ENCODE data around the gene NIF3L1.

DNA sequence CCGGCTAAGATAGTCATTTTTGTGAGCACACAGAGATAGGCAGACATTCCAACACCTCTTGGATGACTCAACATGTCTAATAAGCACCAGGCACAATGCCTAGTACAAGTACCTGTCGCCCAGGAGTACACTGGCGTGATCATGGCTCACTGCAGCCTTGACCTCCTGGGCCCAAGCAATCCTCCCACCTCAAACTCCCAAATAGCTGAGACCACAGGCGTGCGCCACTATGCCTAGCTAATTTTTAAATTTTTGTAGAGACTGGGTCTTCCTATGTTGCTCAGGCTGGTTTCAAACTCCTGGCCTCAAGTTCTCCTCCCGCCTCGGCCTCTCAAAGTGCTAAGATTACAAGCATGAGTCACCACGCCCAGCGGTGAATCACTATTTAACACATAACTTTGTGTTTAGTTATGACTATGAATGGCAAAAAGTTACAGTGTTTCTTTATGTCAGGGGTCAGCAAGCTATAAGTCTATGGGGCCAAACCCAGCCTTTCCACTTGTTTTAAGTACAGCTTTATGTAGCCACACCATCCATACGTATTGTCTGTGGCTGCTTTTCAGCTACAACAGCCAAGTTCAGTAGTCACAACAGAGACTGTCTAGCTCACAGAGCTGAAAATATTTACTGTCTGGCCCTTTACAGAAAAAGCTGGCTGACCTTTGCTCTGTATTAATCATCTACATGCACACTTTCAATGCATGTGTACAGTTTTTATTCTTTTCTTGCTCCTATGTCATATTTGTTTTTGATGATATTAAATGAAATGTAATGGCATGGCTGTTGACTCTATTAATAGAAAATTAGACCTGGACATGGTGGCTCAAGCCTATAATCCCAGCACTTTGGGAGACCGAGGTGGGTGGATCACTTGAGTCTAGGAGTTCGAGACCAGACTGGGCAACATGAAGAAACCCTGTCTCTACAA is 55.6 kb downstream of the NIF3L1 start:
- no peak for TF ChIP-seq EZH2phosphoT487 (IDR thresholded peaks at IDR 0.05; ENCODE audit: low read length)
- TF ChIP-seq, protein P1, sequence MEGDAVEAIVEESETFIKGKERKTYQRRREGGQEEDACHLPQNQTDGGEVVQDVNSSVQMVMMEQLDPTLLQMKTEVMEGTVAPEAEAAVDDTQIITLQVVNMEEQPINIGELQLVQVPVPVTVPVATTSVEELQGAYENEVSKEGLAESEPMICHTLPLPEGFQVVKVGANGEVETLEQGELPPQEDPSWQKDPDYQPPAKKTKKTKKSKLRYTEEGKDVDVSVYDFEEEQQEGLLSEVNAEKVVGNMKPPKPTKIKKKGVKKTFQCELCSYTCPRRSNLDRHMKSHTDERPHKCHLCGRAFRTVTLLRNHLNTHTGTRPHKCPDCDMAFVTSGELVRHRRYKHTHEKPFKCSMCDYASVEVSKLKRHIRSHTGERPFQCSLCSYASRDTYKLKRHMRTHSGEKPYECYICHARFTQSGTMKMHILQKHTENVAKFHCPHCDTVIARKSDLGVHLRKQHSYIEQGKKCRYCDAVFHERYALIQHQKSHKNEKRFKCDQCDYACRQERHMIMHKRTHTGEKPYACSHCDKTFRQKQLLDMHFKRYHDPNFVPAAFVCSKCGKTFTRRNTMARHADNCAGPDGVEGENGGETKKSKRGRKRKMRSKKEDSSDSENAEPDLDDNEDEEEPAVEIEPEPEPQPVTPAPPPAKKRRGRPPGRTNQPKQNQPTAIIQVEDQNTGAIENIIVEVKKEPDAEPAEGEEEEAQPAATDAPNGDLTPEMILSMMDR (IDR thresholded peaks at IDR 0.05; ENCODE audit: low read length): no peak
- TF ChIP-seq EZH2 (optimal IDR thresholded peaks at IDR 0.05; ENCODE audit: low read depth, low read length): no peak
